ENCODE measurements around the gene ABLIM2.
A peak's percentile ranks its signal among the peaks of the same experiment; 100 is the strongest.

Gene ABLIM2

DNA sequence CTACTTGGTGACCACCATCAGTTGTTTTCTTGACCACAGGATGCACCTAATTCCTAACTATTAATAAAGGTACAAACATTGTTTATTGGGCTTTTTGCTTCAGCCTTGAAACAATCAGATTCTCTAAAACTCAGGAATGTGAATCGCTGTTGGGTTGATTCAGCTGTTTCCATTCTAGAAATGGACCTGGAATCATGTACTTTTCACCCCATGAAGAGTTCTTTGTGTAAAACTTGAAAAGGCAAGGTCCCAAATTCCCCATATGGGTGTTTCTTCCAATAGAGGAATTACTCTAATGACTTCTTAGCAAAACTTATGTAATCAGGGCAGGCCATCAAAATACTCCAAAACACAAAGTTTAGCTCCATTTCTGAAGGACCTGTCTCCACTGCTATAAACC lies 226.3 kb downstream of the ABLIM2 start:
- H3K27ac ChIP-seq: no peak overlapping the region
- TF ChIP-seq, protein P1, sequence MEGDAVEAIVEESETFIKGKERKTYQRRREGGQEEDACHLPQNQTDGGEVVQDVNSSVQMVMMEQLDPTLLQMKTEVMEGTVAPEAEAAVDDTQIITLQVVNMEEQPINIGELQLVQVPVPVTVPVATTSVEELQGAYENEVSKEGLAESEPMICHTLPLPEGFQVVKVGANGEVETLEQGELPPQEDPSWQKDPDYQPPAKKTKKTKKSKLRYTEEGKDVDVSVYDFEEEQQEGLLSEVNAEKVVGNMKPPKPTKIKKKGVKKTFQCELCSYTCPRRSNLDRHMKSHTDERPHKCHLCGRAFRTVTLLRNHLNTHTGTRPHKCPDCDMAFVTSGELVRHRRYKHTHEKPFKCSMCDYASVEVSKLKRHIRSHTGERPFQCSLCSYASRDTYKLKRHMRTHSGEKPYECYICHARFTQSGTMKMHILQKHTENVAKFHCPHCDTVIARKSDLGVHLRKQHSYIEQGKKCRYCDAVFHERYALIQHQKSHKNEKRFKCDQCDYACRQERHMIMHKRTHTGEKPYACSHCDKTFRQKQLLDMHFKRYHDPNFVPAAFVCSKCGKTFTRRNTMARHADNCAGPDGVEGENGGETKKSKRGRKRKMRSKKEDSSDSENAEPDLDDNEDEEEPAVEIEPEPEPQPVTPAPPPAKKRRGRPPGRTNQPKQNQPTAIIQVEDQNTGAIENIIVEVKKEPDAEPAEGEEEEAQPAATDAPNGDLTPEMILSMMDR (conservative IDR thresholded peaks at IDR 0.05): no peak

DNA sequence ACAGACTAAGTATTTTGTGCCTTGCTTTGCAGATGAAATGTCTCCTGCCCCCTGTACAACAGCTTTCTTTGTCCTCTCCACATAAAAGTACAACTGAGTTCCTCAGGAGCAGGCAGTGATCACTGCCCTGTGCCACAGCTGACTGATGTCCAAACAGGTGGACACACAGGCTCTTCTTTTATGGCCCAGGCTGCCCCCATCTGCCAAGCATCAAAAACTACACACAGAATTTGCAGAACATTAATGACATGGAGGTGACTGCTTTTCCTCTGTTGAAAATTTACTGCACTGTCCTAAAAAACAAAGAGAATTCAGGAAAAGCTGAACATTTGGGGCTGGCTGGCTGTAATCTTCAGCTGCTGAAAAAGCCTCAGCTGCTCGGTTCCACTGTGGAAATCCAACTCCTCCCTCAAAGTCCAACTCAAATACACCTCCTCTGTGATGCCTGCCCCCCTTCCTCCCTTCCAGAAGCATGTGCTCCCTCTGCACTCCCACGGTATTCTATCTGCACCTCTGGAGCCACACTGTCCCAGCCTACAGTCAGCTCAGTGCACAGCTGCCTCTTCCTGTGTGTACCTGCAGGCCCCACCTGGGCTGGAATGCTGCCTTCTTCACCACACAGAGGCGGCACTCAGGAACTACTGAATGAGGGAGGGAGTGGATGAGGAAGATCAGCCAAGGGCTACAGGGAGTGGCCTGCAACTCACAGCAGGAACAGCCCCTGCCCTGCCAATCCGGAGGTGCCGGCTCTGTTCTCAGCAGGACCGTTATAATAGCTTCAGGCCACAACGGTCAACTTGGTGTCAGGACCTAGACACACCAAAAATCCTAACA lies 229.3 kb downstream of the ABLIM2 start:
- no peak overlapping the region for H3K27ac ChIP-seq
- TF ChIP-seq, protein P1 (conservative IDR thresholded peaks at IDR 0.05): peak; percentile 62

DNA sequence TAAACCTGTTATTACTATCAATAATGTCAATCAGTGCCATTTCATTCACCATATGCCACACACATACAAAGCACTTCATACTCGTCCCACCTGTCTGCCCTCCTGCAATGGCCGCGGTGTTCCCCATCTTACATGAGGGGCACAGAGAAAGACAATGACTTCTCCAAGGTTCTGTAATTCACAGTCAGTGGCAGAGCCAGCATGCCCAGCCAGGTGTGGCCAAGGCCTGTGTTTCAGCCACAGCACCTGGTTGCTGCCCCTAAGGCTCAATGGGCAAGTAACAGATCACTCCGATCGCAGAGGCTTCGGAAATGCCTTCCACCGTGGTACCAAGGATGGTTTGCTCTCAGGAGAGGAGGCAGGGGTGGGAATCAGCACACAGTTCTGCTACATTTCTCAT lies 229.9 kb downstream of the ABLIM2 start:
- H3K27ac ChIP-seq: no peak overlapping the region
- TF ChIP-seq, protein P1 (conservative IDR thresholded peaks at IDR 0.05): no peak

DNA sequence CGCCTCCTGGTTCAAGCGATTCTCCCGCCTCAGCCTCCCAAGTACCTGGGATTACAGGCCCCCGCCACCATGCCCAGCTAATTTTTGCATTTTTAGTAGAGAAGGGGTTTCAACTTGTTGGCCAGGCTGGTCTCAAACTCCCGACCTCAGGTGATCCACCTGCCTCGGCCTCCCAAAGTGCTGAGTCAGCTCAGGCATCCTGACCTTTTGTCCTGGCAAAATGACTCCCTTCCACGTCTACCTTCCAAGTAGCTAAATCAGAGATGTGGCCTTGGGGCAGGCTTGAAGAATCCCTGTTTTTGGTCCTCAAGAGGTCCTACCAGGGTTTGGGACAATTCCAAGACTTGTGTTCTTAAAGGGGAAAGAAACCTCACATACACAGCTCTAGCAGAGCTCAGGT lies 231.8 kb downstream of the ABLIM2 start:
- TF ChIP-seq, protein P1 (conservative IDR thresholded peaks at IDR 0.05): no peak
- H3K27ac ChIP-seq: no peak overlapping the region

DNA sequence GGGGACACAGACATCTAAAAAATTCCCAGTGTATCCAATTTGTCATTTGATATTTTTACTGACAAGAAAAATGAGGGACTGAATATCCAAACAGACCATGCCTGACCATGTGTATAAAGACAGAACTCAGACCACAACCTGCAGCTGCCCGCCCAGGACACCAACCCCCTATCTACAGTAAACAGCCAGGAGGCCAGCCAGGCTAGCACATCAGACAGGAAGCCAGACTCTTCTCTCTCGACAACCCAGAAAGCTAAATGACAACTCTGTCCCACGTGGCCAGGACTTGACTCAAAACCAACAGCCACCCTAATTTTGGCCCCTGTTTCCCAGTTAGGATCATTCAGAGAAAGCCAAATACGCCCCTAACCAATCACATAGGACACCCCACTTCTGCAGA lies 234.0 kb downstream of the ABLIM2 start:
- H3K27ac ChIP-seq: no peak overlapping the region
- TF ChIP-seq, protein P1 (conservative IDR thresholded peaks at IDR 0.05): no peak

DNA sequence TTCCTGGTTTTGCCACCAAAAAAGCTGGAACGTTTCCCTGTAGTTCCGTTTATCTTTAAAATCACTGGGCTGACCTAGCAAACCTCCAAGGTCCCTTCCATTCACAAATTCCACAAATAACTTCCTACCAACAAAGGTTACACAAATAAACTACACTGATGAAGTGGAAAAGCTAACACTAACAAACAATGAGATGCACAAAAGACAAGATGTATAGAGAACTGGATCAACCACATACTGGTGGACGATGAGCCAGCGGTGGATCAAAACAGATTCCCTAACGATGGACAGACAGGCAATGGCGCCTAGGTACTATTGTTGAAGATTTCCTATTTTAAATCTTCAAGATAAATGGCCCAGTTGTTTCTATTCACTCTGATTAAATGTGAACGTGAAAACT lies 234.4 kb downstream of the ABLIM2 start:
- TF ChIP-seq, protein P1 (conservative IDR thresholded peaks at IDR 0.05): no peak
- H3K27ac ChIP-seq: no peak overlapping the region

DNA sequence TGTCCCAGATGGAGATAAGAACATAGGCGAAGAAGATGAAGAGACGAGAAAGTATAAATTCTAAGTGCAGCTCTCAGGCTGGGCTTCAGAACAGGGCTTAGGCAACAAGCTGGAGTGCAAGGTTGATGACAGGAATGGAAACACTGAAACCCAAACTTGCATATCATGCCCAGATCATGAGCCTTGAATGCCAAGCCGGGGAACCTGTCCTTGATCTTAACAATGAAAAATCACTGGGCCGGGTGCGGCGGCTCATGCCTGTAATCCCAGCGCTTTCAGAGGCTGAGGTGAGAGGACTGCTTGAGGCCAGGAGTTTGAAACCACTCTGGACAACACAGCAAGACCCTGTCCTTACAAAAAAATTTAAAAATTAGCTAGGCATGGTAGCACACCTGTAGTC lies 236.1 kb downstream of the ABLIM2 start:
- TF ChIP-seq, protein P1 (conservative IDR thresholded peaks at IDR 0.05): no peak
- H3K27ac ChIP-seq: no peak overlapping the region
